Measurements from ENCODE around the gene PTPRM. TPM values are rescaled to one million over a fixed set of nuclear protein-coding genes. Genes with fewer than 3 reads are reported as not detected.

Gene PTPRM
- polyA plus RNA-seq, 3 donors, result 0.04 to 2.1 (median 0.66) TPM

DNA sequence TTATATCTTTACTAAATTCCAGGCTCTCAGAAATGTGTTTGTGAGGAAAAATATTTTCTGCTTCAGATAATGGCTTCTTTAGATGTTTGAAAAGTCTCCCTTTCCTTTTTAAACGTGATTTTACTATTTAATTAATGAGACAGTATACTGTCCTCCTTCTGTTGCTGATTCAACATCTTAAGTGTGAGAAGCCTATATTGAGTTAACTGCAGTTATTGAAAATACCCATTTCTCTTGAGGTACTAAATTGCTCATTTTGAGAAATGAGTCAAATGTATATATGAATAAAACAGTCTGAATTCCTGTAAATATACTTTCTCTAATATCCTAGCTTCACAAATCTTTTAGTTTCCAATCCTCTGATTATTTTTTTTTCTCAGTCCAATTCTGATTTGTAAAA lies 470.2 kb downstream of the PTPRM start:
- Histone ChIP-seq H3K4me1 (ENCODE audit: control insufficient read depth in 1 of 2, insufficient read depth in 2 of 2, low read length in 2 of 2) (no peaks in the 10 kb centered on the region), H3K4me3 (replicated peaks in 1 of 3; ENCODE audit: low read depth in 2 of 3, low read length in 3 of 3) (no peak overlapping the region), H3K27ac (ENCODE audit: low read depth in 1 of 2, low read length in 2 of 2) (no peak overlapping the region), H3K9ac (ENCODE audit: insufficient read depth, low read length, poor library complexity, severe bottlenecking) (no peak overlapping the region), H3K9me3 (replicated peaks in 1 of 2; ENCODE audit: control insufficient read depth in 1 of 2, insufficient read depth in 1 of 2, low read length in 2 of 2) (no peaks in the 10 kb centered on the region), H3K27me3 (ENCODE audit: control insufficient read depth in 2 of 2, insufficient read depth in 2 of 2, low read length in 2 of 2) (no peaks in the 10 kb centered on the region), H3K36me3 (replicated peaks in 1 of 2; ENCODE audit: control insufficient read depth in 1 of 2, insufficient read depth in 2 of 2, low read length in 2 of 2) (no peaks in the 10 kb centered on the region), H4K20me1 (ENCODE audit: insufficient read depth, low read length) (no peaks in the 10 kb centered on the region), H3K79me2 (ENCODE audit: insufficient read depth, low read length) (no peaks in the 10 kb centered on the region), H2AFZ (ENCODE audit: insufficient read depth, low read depth, low read length, poor library complexity, severe bottlenecking) (no peak overlapping the region), H3K4me2 (replicated peaks; ENCODE audit: extremely low read depth, low read length, poor library complexity, severe bottlenecking) (no peak overlapping the region)
- no peaks in the 10 kb centered on the region for H3K9me3 Mint-ChIP-seq
- peaks cover 0 to 10% (median 0%) of the 10 kb centered on the region in 3 donors for H3K27me3 Mint-ChIP-seq (ENCODE audit: low read depth in 3 of 3)
- H3K36me3 Mint-ChIP-seq, result no peaks in the 10 kb centered on the region
- H3K27ac Mint-ChIP-seq, result no peak overlapping the region
- WGBS (ENCODE audit: insufficient coverage), result no CpG with 5 or more reads among the region's 1 CpG
- intact Hi-C loops (cut with micrococcal nuclease), result no loop called here
- H3K4me3 Mint-ChIP-seq, result no peak overlapping the region
- TF ChIP-seq CTCF (IDR thresholded peaks at IDR 0.05), result no peak
- no peak for DNase-seq
- H3K4me1 Mint-ChIP-seq, result no peaks in the 10 kb centered on the region

GRCh38 chr18:8040021-8040420 lies 472.9 kb downstream of the PTPRM start:
- no peak for DNase-seq
- Mint-ChIP-seq H3K9me3 (peaks cover 0 to 6% (median 2%) of the 10 kb centered on the region in 7 donors), H3K27ac (no peak overlapping the region), H3K27me3 (ENCODE audit: low read depth in 3 of 3) (peaks cover 0 to 16% (median under 1%) of the 10 kb centered on the region in 3 donors), H3K36me3 (no peaks in the 10 kb centered on the region), H3K4me1 (no peaks in the 10 kb centered on the region), H3K4me3 (no peak overlapping the region)
- no peaks in the 10 kb centered on the region for H3K4me1 ChIP-seq (ENCODE audit: control insufficient read depth in 1 of 2, insufficient read depth in 2 of 2, low read length in 2 of 2)
- no peak overlapping the region for H2AFZ ChIP-seq (ENCODE audit: insufficient read depth, low read depth, low read length, poor library complexity, severe bottlenecking)
- no peaks in the 10 kb centered on the region for H3K79me2 ChIP-seq (ENCODE audit: insufficient read depth, low read length)
- H3K4me2 ChIP-seq (replicated peaks; ENCODE audit: extremely low read depth, low read length, poor library complexity, severe bottlenecking), result no peak overlapping the region
- intact Hi-C loops (cut with micrococcal nuclease), result no loop called here
- no peak for TF ChIP-seq CTCF (IDR thresholded peaks at IDR 0.05)
- no peaks in the 10 kb centered on the region for H3K27me3 ChIP-seq (ENCODE audit: control insufficient read depth in 2 of 2, insufficient read depth in 2 of 2, low read length in 2 of 2)
- H3K9ac ChIP-seq (ENCODE audit: insufficient read depth, low read length, poor library complexity, severe bottlenecking), result no peak overlapping the region
- no peaks in the 10 kb centered on the region for H3K9me3 ChIP-seq (replicated peaks in 1 of 2; ENCODE audit: control insufficient read depth in 1 of 2, insufficient read depth in 1 of 2, low read length in 2 of 2)
- no peaks in the 10 kb centered on the region for H4K20me1 ChIP-seq (ENCODE audit: insufficient read depth, low read length)
- no peaks in the 10 kb centered on the region for H3K36me3 ChIP-seq (replicated peaks in 1 of 2; ENCODE audit: control insufficient read depth in 1 of 2, insufficient read depth in 2 of 2, low read length in 2 of 2)
- no peak overlapping the region for H3K4me3 ChIP-seq (replicated peaks in 1 of 3; ENCODE audit: low read depth in 2 of 3, low read length in 3 of 3)
- H3K27ac ChIP-seq (ENCODE audit: low read depth in 1 of 2, low read length in 2 of 2), result no peak overlapping the region
